ENCODE results near the gene GALC. TPM values are rescaled to one million over a fixed set of nuclear protein-coding genes. Genes with fewer than 3 reads are reported as not detected.

The GALC gene
- total and polyA plus RNA-seq, 2 donors (not counting 3 experiments of a cell fraction or from before 2014, with no cell fraction given) = 12.4 to 14.2 TPM

- ChIA-PET POLR2A (no interaction called here), CTCF (interaction anchor here (0.9 kb wide), 1 partner anchor 368 kb away, joined by 3 read pairs; no protein-coding TSS in a partner anchor)
- peaks cover 3% of the 10 kb centered on the region for H3K4me1 ChIP-seq (ENCODE audit: control insufficient read depth, extremely low read depth, insufficient read depth, low read length)
- no peak overlapping the region for H3K9ac ChIP-seq (replicated peaks; ENCODE audit: extremely low read depth, insufficient read depth, low read length)
- dilution Hi-C loops (cut with MboI; ENCODE audit: extremely low pct_ligation_motif_present, low sequenced_read_pairs) = no loop called here
- no TSS peak for BruUV-seq (replicated peaks)
- H3K79me2 ChIP-seq (ENCODE audit: control insufficient read depth, insufficient read depth, low read length) = no peaks in the 10 kb centered on the region
- no peak overlapping the region for H3K4me2 ChIP-seq (ENCODE audit: insufficient read depth, low read length)
- no peak for FAIRE-seq
- DNase-seq (ENCODE audit: low read depth, low spot score) = no peak
- TF ChIP-seq EZH2 (IDR thresholded peaks at IDR 0.05; ENCODE audit: borderline replicate concordance, low read depth, low read length, severe bottlenecking) = no peak
- TF ChIP-seq MAX (IDR thresholded peaks at IDR 0.05; ENCODE audit: insufficient read depth, insufficient read length) = no peak
- no peak for TF ChIP-seq GATA2 (IDR thresholded peaks at IDR 0.05; ENCODE audit: insufficient read depth, insufficient read length, low read depth, low read length)
- TF ChIP-seq POLR2AphosphoS5 (IDR thresholded peaks at IDR 0.05; ENCODE audit: insufficient read depth, low read depth, low read length) = no peak
- no peak for TF ChIP-seq POLR2A (IDR thresholded peaks at IDR 0.05; ENCODE audit: low read depth, low read length)
- H4K20me1 ChIP-seq (replicated peaks; ENCODE audit: control insufficient read depth, extremely low read depth, insufficient read depth, low read length) = no peaks in the 10 kb centered on the region
- H3K27ac ChIP-seq (ENCODE audit: insufficient read depth, low read depth, low read length) = no peak overlapping the region
- no peaks in the 10 kb centered on the region for H3K36me3 ChIP-seq (ENCODE audit: control insufficient read depth in 2 of 2, extremely low read depth in 1 of 2, insufficient read depth in 2 of 2, low read length in 2 of 2)
- peaks cover 0 to 1% of the 10 kb centered on the region in 2 experiments for H3K27me3 ChIP-seq (ENCODE audit: control insufficient read depth in 2 of 2, insufficient read depth in 2 of 2, low read length in 2 of 2)
- H3K9me1 ChIP-seq (replicated peaks; ENCODE audit: control insufficient read depth, extremely low read depth, insufficient read depth, low read length) = no peaks in the 10 kb centered on the region
- no peak overlapping the region for H2AFZ ChIP-seq (ENCODE audit: low read depth, low read length)
- no peak overlapping the region for H3K4me3 ChIP-seq (replicated peaks in 1 of 3; ENCODE audit: insufficient read depth in 1 of 3, low read depth in 1 of 3, low read length in 3 of 3)
- no peaks in the 10 kb centered on the region for H3K9me3 ChIP-seq (replicated peaks; ENCODE audit: control insufficient read depth, insufficient read depth, low read length)
- intact Hi-C loops (cut with micrococcal nuclease) = loop anchor here (2.0 to 5.0 kb wide), 2 partner anchors 222 to 425 kb away; no protein-coding TSS in a partner anchor
Observed at GRCh38 chr14:88012495-88012894, 19.5 kb upstream of the GALC start.

DNA sequence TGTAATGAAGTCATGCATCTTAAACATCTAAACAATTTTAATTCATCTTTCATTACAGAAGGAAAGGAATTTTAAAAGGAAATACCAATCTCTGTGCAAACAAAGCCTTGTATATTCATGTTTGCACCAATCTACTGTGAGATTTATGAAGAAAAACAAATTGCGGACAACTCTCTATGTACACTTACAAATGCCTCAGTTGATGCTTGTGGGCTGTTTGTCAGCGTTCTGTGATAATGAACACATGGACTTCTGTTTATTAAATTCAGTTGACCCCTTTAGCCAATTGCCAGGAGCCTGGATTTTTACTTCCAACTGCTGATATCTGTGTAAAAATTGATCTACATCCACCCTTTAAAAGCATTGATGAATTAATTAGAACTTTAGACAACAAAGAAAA is 17.3 kb upstream of the GALC start:
- Histone ChIP-seq H3K4me1 (ENCODE audit: control insufficient read depth, extremely low read depth, insufficient read depth, low read length) (peaks cover 3% of the 10 kb centered on the region), H3K4me2 (ENCODE audit: insufficient read depth, low read length) (no peak overlapping the region), H3K4me3 (replicated peaks in 1 of 3; ENCODE audit: insufficient read depth in 1 of 3, low read depth in 1 of 3, low read length in 3 of 3) (no peak overlapping the region), H3K36me3 (ENCODE audit: control insufficient read depth in 2 of 2, extremely low read depth in 1 of 2, insufficient read depth in 2 of 2, low read length in 2 of 2) (no peaks in the 10 kb centered on the region), H3K9ac (replicated peaks; ENCODE audit: extremely low read depth, insufficient read depth, low read length) (no peak overlapping the region), H4K20me1 (replicated peaks; ENCODE audit: control insufficient read depth, extremely low read depth, insufficient read depth, low read length) (no peaks in the 10 kb centered on the region), H3K9me1 (replicated peaks; ENCODE audit: control insufficient read depth, extremely low read depth, insufficient read depth, low read length) (no peaks in the 10 kb centered on the region), H3K79me2 (ENCODE audit: control insufficient read depth, insufficient read depth, low read length) (no peaks in the 10 kb centered on the region), H3K27ac (ENCODE audit: insufficient read depth, low read depth, low read length) (no peak overlapping the region), H2AFZ (ENCODE audit: low read depth, low read length) (no peak overlapping the region), H3K9me3 (replicated peaks; ENCODE audit: control insufficient read depth, insufficient read depth, low read length) (no peaks in the 10 kb centered on the region), H3K27me3 (ENCODE audit: control insufficient read depth in 2 of 2, insufficient read depth in 2 of 2, low read length in 2 of 2) (no peaks in the 10 kb centered on the region)
- POLR2A ChIA-PET = no interaction called here
- FAIRE-seq (peak; percentile 70), DNase-seq (ENCODE audit: low read depth, low spot score) (no peak)
- dilution Hi-C loops (cut with MboI; ENCODE audit: extremely low pct_ligation_motif_present, low sequenced_read_pairs) (no loop called here), intact Hi-C loops (cut with micrococcal nuclease) (loop anchor here (5.0 kb wide), 1 partner anchor 427 kb away; no protein-coding TSS in a partner anchor)
- CTCF ChIA-PET = no interaction called here
- BruUV-seq (replicated peaks) = no TSS peak
- TF ChIP-seq POLR2AphosphoS5 (IDR thresholded peaks at IDR 0.05; ENCODE audit: insufficient read depth, low read depth, low read length) (no peak), CTCF (IDR thresholded peaks at IDR 0.05; ENCODE audit: extremely low read depth in 1 of 2, insufficient read depth in 1 of 2, low read depth in 1 of 2, low read length in 2 of 2) (no peak), FOS (IDR thresholded peaks at IDR 0.05; ENCODE audit: borderline replicate concordance, insufficient read depth, low read length) (no peak), EZH2 (IDR thresholded peaks at IDR 0.05; ENCODE audit: borderline replicate concordance, low read depth, low read length, severe bottlenecking) (no peak)

Measured in endothelial cell of umbilical vein (primary cell).